Sigmoid colon (tissue), 7 donors: ENCODE data around the gene MPI. TPM values are rescaled to one million over a fixed set of nuclear protein-coding genes. Genes with fewer than 3 reads are reported as not detected.
A peak's percentile ranks its signal among the peaks of the same experiment; 100 is the strongest.

Experiments
- DNase-seq: peaks from one replicate; pipeline ENCODE4 v3.0.0-alpha.2; 2019
- H3K27ac ChIP-seq, 4 donors: fragments of 200-600 bp; sonication (generic); one replicate each; pipeline ENCODE4 v1.5.1; 2016 to 2019; ENCODE audit warnings: mild to moderate bottlenecking in 1 of 4
- H3K27me3 ChIP-seq, 3 donors: fragments of 200-600 bp; sonication (generic); one replicate each; pipeline ENCODE4 v1.5.1; 2019; ENCODE audit warnings: mild to moderate bottlenecking in 1 of 3
- H3K36me3 ChIP-seq, 4 donors: fragments of 200-600 bp; sonication (generic); one replicate each; pipeline ENCODE4 v1.5.1; 2016 to 2019
- H3K4me1 ChIP-seq, 4 donors: fragments of 200-600 bp; sonication (generic); one replicate each; pipeline ENCODE4 v1.5.1; 2017 to 2019
- H3K4me3 ChIP-seq, 4 donors: fragments of 200-600 bp; sonication (generic); one replicate each; pipeline ENCODE4 v1.5.1; 2017 to 2019; ENCODE audit warnings: mild to moderate bottlenecking in 2 of 4, moderate library complexity in 1 of 4
- H3K9me3 ChIP-seq, 4 donors: fragments of 200-600 bp in 3 of 4; sonication (generic) in 3 of 4; one replicate each; pipeline versions ENCODE4 v1.5.1 to v1.6.1; 2013 to 2019
- EP300 ChIP-seq, 4 donors: sonication (generic); formaldehyde crosslinking; IDR thresholded peaks; one replicate each; pipeline ENCODE4 v1.6.1; 2017; ENCODE audit warnings: antibody characterized with exemption in 4 of 4
- POLR2A ChIP-seq, 2 donors: fragments of 450-650 bp; IDR thresholded peaks; one replicate each; pipeline ENCODE4 v1.6.1; 2016; ENCODE audit warnings: antibody characterized with exemption in 2 of 2, mild to moderate bottlenecking in 2 of 2, moderate library complexity in 2 of 2
- POLR2AphosphoS5 ChIP-seq, 4 donors: sonication (generic); formaldehyde crosslinking; IDR thresholded peaks; one replicate each; pipeline ENCODE4 v1.6.1; 2017; ENCODE audit warnings: antibody characterized with exemption in 4 of 4
- WGBS, 2 donors: extraction: QIAGEN DNeasy Blood & Tissue Kit; methylation state at CpG; one replicate each; pipeline ENCODE4 v1.1.7; 2013; 5-methylcytosine and 5-hydroxymethylcytosine counted together
- intact Hi-C: fragments of 100-400 bp; cut with DNase I; formaldehyde crosslinking; loops from one replicate; pipeline ENCODE4 v1.15.1; 2023
- polyA plus RNA-seq, 3 donors: library from polyadenylated mRNA; stranded (reverse); fragments of 200-250 nt; gene quantifications; one replicate each; pipeline ENCODE4 v1.2.3, GENCODE V29; 2013
- total RNA-seq, 4 donors: library from RNA; depleted of rRNA; stranded (reverse); fragments of >200 nt; gene quantifications; one replicate each; pipeline ENCODE4 v1.1.0, GENCODE V29; 2016
- TF ChIP-seq, protein P1 (sequence below), 4 experiments: fragments of 450-650 bp in 3 of 4; fragments of 200-600 bp in 1 of 4; IDR thresholded peaks; one replicate each; pipeline ENCODE4 v1.5.1; 2016 to 2019; ENCODE audit warnings: antibody characterized with exemption in 4 of 4, mild to moderate bottlenecking in 3 of 4, moderate library complexity in 2 of 4
- donor health status: healthy with polysubstance abuse.
- donor health status: Bipolar disorder and iron deficiency.
- donor health status: healthy.

Gene MPI
- total and polyA plus RNA-seq, 7 donors: 34.9 to 87.4 (median 51.0) TPM

GRCh38 chr15:74866090-74866489 lies 23.8 kb upstream of the MPI start:
- H3K9me3 ChIP-seq: no peaks in the 10 kb centered on the region
- WGBS, 2 donors: 34 to 59% methylated on average over 6 of the region's 6 CpGs
- no peak for DNase-seq
- H3K36me3 ChIP-seq: peaks cover 0 to 7% (median 0%) of the 10 kb centered on the region in 4 donors
- no peaks in the 10 kb centered on the region for H3K27me3 ChIP-seq
- intact Hi-C loops: no loop called here
- peak overlapping the region; percentile 6 to 85 (median 57) for H3K27ac ChIP-seq
- TF ChIP-seq, protein P1, sequence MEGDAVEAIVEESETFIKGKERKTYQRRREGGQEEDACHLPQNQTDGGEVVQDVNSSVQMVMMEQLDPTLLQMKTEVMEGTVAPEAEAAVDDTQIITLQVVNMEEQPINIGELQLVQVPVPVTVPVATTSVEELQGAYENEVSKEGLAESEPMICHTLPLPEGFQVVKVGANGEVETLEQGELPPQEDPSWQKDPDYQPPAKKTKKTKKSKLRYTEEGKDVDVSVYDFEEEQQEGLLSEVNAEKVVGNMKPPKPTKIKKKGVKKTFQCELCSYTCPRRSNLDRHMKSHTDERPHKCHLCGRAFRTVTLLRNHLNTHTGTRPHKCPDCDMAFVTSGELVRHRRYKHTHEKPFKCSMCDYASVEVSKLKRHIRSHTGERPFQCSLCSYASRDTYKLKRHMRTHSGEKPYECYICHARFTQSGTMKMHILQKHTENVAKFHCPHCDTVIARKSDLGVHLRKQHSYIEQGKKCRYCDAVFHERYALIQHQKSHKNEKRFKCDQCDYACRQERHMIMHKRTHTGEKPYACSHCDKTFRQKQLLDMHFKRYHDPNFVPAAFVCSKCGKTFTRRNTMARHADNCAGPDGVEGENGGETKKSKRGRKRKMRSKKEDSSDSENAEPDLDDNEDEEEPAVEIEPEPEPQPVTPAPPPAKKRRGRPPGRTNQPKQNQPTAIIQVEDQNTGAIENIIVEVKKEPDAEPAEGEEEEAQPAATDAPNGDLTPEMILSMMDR (IDR thresholded peaks at IDR 0.05): no peak
- TF ChIP-seq EP300 (IDR thresholded peaks at IDR 0.05): no peak
- no peak overlapping the region for H3K4me3 ChIP-seq
- peaks cover 0 to 46% (median 33%) of the 10 kb centered on the region in 4 donors for H3K4me1 ChIP-seq

GRCh38 chr15:74867466-74868038 lies 22.3 kb upstream of the MPI start:
- TF ChIP-seq EP300 (IDR thresholded peaks at IDR 0.05): no peak
- no peak for TF ChIP-seq POLR2A (IDR thresholded peaks at IDR 0.05)
- TF ChIP-seq, protein P1 (IDR thresholded peaks at IDR 0.05): no peak
- TF ChIP-seq POLR2AphosphoS5 (IDR thresholded peaks at IDR 0.05): no peak
- Histone ChIP-seq H3K4me1 (peaks cover 0 to 60% (median 47%) of the 10 kb centered on the region in 4 donors), H3K36me3 (peaks cover 0 to 7% (median 0%) of the 10 kb centered on the region in 4 donors), H3K4me3 (no peak overlapping the region), H3K27ac (peak overlapping the region; percentile 20 to 85 (median 30)), H3K9me3 (no peaks in the 10 kb centered on the region), H3K27me3 (no peaks in the 10 kb centered on the region)
- WGBS, 2 donors: 14 to 43% methylated on average over 1 of the region's 1 CpG
- intact Hi-C loops: no loop called here
- no peak for DNase-seq

DNA sequence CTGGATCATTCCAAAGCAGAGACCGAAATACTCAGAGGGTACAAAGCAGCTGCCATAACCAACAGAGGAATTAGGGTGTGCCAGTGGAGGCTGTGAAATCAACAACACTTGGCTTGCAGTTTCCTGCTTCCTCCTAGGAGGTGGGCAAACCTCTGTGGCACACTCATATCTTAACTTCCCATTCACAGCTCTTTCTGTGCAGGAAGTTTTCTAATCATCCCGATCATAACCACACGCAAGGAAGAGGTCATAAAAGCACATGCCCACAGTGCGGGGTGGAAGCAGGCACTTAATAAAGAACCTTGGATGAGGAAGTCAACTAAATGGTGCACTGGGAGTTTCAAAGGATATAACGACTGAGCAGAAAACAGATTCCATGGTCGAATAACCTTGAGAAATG lies 21.8 kb upstream of the MPI start:
- Histone ChIP-seq H3K4me3 (no peak overlapping the region), H3K27me3 (no peaks in the 10 kb centered on the region), H3K9me3 (no peaks in the 10 kb centered on the region), H3K36me3 (peaks cover 0 to 7% (median 0%) of the 10 kb centered on the region in 4 donors), H3K27ac (peak overlapping the region; percentile 47 to 88 (median 67)), H3K4me1 (peaks cover 0 to 62% (median 49%) of the 10 kb centered on the region in 4 donors)
- intact Hi-C loops: no loop called here
- TF ChIP-seq POLR2A (IDR thresholded peaks at IDR 0.05) (no peak), POLR2AphosphoS5 (IDR thresholded peaks at IDR 0.05) (peak in 1 of 4 donors; percentile 34)
- DNase-seq: no peak
- 11 to 27% methylated on average over 6 of the region's 6 CpGs for WGBS, 2 donors

- no peaks in the 10 kb centered on the region for H3K9me3 ChIP-seq
- peaks cover 0 to 65% (median 49%) of the 10 kb centered on the region in 4 donors for H3K4me1 ChIP-seq
Observed at GRCh38 chr15:74869372-74869725, 20.5 kb upstream of the MPI start.

DNA sequence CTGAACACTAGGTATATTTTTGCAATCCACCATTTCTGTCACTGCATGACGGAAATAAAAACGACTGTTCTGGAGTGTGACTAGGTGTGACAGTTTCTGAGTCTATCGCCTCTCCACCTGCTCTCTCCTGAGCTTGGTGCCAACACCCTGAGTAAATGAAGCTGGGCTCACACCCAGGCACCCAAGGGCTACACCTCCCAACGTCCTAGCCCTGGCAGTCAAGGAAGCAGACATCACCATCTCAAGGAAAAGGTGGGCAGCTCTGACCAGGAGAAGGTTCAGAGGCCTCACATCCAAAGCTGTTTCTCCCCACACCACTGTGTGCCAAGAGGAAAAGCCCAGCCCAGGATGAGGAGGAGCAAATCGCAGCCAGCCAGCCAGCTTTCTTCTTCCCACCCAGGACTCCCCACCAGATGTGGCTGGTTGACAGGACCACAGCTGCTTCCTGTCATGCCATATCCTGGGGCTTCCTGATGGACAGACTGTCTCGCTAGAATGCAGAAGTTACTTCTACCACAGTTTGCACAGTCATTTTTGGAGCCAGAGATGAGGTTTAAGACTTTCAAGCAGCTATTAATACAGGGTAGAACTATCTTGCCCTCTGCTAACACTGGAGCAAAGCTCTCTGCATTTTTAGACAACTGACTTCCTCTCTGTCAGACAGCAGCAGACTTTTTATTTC lies 20.0 kb upstream of the MPI start:
- DNase-seq: peak; percentile 88
- Histone ChIP-seq H3K27me3 (no peaks in the 10 kb centered on the region), H3K4me3 (no peak overlapping the region), H3K9me3 (no peaks in the 10 kb centered on the region), H3K36me3 (peaks cover 0 to 4% (median 0%) of the 10 kb centered on the region in 4 donors), H3K4me1 (peaks cover 0 to 65% (median 48%) of the 10 kb centered on the region in 4 donors), H3K27ac (peak overlapping the region; percentile 37 to 88 (median 70))
- intact Hi-C loops: loop anchor here (5.0 kb wide), 1 partner anchor 37 kb away; the partner anchor contains the start of gene FAM219B
- 4 to 20% methylated on average over 6 of the region's 6 CpGs for WGBS, 2 donors
- peak in 3 of 4 donors; percentile 28 to 37 (median 36) for TF ChIP-seq POLR2AphosphoS5 (IDR thresholded peaks at IDR 0.05)
- TF ChIP-seq POLR2A (IDR thresholded peaks at IDR 0.05): peak in 1 of 2 donors; percentile 45
- TF ChIP-seq EP300 (IDR thresholded peaks at IDR 0.05): no peak
- TF ChIP-seq, protein P1 (IDR thresholded peaks at IDR 0.05): no peak

More at GRCh38 chr15:74869372-74869725, 20.5 kb upstream of the MPI start:
- intact Hi-C loops: no loop called here
- Histone ChIP-seq H3K4me3 (no peak overlapping the region), H3K27ac (peak overlapping the region; percentile 37 to 88 (median 70)), H3K27me3 (no peaks in the 10 kb centered on the region), H3K36me3 (peaks cover 0 to 4% (median 0%) of the 10 kb centered on the region in 4 donors)
- no peak for DNase-seq
- no peak for TF ChIP-seq EP300 (IDR thresholded peaks at IDR 0.05)
- no peak for TF ChIP-seq POLR2A (IDR thresholded peaks at IDR 0.05)
- no peak for TF ChIP-seq POLR2AphosphoS5 (IDR thresholded peaks at IDR 0.05)
- TF ChIP-seq, protein P1 (IDR thresholded peaks at IDR 0.05): no peak
